Stimulated activated CD8-positive, alpha-beta memory T cell treated with anti-CD3 and anti-CD28 coated beads, Interleukin-4, amount 100 ng/mL, for 1 hour (primary cell): ENCODE results near the gene KRT7.
"Not testable (repeated sequence)": the region's sequence is repeated elsewhere in the genome, so short reads cannot be mapped to it uniquely, and the experiment has no call there.

Experiments used
- DNase-seq, 2 donors: peaks; one replicate each; pipeline ENCODE4 v3.0.0-alpha.2; 2020; ENCODE audit warnings: low read depth in 2 of 2, low spot score in 1 of 2

KRT7 gene

DNA sequence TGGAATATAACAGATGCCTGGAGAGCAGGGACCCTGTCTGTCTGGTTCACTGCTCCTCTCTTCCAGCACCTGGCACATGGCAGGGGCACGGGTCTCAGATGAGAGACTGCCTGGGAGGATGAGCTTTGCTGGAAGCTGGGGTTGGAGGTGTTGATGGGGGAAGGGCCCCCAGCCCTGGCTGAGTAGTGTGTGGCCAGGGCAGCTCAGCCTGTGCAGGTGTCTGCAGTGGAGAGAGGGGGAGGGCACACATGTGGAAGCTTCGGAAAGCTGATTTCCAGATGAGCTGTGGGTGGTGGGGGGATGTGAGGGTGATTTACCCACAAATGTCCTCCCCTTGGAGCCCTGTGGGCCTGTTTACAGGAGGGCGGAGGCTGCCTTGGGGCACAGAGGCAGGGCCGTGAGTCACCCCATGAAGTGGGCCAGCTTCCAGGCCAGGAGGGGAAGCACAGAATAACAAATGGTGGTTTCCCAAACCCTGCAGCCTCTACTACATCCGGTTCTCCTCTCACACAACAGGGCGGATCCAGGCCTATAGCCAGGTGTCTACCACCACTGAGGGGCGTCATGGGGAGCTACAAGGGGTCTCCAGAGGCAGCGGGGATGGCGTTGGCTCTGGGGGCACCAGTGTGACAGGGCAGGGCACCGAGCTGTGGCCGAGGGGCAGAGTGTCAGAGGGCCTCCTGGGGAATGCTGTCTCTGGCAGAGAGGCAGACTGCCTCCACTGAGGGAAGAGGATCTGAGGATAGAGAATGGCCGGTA, 11.0 kb downstream of the KRT7 start:
- peak in 1 of 2 donors; percentile 42 for DNase-seq

DNA sequence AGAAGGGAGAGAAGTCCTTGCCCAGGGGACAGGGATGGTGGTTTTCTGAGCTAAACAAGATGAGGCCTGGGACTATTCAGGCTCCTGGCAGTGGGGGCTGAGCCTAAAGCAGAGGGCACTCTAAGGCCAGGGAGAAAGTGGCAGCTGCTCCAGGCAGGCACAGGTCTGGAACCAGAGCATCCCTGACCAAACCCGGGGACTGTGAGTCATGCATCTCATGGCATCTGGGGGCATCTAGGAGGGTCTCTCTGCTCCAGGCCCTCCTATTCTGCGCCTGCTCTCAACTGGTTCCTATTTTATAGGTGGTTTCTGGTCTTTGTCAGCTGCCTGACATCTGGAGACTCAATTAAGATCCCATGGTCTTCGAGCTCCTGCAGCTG, 11.6 kb downstream of the KRT7 start:
- DNase-seq: no peak

DNA sequence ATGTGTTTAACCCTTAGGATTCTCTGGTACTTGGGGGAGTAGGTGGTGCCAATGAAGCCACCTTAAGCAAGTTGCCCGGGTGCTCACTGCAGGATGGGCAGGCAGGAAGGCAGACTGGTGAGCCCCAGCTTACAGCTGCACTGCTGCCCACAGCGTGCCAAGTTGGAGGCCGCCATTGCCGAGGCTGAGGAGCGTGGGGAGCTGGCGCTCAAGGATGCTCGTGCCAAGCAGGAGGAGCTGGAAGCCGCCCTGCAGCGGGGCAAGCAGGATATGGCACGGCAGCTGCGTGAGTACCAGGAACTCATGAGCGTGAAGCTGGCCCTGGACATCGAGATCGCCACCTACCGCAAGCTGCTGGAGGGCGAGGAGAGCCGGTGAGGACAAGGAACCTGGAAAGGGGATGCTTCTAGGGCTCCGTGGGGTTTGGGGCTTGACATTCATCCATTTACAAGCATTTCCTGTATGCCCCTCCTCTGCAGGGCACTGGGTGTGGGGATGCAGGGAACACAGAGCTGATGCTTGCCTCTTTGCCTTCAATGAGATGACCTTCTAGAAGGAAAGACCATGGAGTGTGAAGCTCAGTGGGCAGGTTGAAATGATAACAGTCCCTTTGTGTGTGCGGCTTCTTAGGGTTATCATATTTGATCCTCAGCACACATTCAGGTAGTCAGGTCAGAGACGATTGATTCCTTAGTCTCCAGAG, 12.4 kb downstream of the KRT7 start:
- no peak for DNase-seq

DNA sequence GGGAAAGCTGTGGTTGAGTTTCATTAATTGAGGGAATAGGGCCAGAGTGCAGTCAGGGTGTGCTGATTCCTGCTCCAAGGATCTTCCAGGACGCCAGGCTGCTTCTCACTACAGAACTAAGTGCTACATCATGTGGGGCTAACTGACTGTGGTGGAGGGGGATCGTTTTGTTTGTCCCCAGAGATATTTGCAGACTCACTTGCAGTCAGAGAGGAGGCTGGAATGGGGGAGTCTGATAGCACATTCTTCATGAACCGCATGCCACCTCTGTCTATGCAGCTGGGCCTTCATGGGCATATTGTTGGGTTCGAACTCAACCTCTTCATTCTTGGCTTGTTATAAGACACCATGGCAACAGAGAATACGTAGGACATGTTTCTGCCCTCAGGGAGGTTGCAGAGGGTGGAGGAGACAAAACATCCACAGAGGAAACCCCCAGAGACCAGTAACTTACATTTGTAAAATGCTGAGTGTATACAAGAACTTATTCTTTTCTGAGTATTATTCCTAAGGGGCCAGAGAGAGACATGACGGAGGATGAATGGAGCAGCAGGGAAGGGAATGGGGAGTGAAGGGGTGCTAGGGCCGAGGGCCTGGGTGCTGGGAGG, 13.0 kb downstream of the KRT7 start:
- DNase-seq: no peak

DNA sequence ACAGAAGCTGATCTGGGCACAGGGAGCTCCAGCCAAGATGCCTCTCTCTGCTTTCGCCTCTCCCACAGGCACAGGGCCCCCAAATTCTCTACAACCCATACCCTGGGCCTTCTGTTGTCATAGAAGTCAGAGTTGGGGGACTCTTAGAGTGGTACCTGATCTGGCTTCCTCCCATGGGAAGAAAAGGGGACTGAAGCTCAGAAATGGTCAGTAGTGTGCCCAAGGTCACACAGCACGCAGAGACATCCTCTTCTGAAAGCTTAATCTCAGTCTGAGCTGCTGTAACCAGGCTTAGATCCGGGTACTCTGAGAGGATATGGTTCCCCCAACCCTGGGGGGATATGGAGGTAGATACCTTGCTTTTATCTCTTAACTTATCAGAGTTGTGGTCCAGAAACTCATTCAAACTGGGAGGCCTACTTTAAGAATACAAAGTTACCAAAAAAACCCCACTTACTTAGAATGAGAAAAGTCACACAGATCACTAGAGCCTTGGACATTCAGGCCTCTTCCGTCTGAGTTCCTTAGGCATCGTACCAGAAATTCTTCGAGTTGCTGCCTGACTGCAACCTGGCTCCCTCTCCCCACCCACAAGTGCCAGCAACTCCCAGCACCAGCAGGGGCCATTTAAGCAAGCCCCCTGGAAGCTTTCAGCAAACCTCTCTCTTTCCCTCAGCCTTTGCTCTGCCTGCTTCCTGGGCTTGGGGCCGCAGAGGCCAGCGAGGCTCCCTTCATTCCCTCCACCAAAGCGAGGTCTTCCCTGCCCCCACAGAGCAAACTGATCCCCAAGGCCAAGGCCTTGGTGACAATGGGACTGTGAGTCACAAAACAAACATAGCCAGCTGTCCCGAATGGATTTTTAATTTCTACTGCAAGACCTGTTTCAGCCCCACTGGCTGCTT, 13.9 kb downstream of the KRT7 start:
- no peak for DNase-seq

DNA sequence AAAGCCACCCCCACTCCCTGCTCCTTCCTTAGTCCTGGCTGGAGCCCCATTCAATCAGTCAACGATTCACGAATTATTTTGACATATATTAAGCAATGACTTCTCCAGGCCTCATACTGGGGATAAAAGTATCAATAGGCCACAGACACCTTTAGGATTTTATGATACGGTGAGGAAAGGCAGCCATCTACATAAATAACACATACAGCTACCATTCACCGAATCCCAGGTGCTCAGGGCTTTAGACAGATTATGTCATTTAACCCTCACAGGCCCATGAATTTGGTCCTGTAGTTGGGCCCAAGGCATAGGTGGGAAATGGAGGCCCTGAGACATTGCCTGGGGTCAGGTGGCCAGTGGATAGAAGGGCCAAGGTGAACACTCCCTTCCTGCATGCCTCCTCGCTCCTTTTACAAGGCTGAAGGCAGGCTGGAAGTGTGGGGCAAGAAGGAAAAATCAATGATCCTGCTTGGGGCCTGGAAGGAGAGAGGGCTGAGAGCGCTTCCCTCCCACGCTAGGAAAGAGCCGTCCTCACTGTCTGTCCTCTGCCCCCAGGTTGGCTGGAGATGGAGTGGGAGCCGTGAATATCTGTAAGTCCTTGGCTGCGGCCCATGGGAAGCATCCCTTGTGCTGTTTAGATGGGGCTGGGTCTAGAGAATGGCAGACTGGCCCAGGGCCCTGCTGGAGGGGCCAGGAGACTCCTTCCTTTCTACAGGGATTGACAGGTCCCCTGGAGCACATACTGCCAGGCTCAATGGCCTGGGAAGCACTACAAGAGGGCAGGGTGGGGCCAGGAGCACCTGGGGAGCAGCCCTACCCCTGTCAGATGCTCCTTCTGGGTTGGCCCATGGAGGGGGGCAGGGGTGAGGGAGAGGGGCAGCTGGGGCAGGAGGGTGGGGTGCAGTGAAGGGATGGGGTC, 14.8 kb downstream of the KRT7 start:
- no peak for DNase-seq

DNA sequence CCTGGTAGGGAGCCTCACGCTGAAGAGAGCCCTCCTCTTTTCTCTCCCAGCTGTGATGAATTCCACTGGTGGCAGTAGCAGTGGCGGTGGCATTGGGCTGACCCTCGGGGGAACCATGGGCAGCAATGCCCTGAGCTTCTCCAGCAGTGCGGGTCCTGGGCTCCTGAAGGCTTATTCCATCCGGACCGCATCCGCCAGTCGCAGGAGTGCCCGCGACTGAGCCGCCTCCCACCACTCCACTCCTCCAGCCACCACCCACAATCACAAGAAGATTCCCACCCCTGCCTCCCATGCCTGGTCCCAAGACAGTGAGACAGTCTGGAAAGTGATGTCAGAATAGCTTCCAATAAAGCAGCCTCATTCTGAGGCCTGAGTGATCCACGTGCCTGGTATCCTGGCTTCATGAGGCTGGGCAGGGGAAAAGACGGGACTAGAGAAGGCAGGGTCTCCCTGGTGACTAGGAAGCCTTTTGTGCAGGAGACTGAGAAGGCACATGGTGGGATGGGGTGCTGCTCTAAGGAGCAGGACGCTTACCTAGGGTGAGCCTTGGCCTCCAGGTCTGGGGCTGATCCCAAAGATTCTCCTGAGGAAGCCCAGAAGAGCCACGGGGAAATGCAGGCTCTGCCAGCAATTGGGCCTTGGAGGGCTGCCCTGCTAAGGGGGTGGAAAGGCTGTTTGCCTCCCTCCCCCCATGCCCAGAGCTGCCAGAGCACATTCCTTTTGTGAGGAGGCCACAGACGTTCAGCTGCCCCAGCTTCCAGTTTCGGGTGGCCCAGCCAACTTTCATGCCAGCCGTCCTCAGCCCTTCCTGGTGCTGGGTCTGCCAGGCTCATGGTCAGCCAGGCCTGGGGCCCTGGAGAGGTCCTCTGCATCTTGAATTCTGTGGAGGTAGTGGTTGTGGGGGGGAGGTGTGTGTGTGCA, 15.8 kb downstream of the KRT7 start:
- no peak for DNase-seq

DNA sequence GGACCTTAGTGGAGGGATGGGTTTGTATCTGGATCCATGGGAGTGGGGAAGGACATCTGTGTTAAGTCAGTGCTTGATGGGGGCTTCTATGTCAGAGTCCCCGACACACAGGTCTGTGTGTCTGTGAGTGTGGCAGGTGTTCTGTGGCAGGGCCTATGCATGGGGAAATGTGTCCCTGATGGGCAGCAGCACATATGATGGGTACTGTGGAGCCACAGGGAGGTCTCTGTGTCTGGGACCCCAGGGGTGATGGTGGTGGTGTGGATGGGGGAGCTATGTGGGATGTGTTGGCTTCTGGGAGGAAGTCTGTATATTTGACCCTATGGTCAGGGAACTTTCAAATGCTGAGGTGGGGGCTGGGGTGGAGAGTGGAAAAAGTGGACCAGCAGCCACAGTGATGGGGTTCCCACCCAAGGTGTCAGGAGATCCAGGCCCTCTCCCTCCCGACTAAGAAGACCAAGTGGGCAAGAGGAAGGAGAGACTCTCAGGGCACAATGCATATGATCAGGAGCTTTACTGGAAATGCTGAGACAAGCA, 16.5 kb downstream of the KRT7 start:
- no peak for DNase-seq

DNA sequence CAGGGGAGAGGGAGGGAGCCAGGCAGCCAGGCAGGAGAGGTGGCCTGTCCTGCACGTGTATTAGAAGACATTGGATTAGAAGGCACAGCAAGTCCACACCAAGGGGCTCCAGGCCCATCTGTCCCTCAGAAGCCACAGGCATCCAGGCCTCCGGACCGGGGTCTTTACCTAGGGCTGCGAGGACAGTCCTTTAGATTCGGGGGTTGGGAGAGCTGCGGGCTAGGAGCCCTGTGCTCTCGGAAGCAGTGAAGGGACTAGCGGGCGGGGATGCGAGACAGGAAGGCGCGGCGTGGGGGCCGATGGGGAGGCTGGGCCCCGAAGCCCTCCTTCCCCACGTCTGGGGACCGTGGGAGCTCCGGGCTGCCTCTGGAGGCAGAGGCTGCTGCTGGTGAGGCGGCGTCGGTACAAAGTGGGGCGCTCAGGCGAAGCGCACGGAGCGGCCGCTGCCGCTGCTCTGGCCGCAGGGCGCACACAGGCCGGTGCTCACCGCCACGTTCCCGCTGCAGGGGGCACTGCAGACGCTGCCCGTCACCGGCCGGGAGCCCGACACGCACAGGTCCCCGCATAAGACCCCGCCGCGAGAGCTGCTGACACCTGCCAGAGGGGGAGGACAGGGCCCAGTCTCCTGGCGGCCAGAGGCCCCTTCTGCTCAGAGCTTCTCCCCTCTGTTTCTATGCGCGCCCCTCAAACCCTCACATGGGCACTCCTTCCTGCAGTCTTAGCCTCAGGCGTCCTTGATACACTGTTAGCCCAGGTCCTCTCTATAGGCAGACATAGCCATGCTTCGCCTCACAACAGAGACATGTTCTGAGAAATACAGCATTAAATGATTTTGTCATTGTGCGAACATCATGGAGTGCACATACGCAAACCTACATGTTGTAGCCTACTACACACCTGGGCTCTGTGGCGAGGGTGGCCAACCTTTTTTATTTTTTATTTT, 17.3 kb downstream of the KRT7 start:
- no peak for DNase-seq

DNA sequence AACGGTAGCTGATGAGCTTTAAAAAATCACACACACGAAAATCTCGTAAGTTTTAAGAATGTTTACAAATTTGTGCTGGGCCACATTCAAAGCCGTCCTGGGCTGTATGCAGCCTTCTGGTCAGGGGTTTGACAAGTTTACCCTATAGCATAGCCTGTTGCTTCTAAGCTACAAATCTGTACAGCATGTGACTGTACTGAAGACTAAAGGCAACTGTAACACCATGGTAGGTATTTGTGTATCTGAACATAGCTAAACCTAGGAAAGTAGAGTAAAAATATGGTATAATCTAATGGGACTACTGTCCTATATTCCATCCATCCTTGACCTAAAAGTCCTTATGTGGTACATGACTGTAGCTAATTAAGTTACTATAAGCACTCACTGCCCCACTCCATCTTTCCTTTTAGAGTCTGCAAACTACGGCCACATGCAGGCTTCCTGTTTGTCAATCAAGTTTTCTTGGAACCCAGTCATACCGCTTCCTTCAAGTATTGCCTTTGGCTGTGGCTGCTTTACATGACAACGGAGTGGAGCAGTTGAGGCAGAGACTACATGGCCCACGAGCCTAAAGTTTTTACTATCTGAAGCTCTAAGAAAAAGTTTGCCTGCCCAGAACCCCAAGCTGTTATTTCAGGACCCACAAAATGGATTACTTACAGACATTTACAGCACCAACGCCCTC, 18.5 kb downstream of the KRT7 start:
- DNase-seq: no peak

DNA sequence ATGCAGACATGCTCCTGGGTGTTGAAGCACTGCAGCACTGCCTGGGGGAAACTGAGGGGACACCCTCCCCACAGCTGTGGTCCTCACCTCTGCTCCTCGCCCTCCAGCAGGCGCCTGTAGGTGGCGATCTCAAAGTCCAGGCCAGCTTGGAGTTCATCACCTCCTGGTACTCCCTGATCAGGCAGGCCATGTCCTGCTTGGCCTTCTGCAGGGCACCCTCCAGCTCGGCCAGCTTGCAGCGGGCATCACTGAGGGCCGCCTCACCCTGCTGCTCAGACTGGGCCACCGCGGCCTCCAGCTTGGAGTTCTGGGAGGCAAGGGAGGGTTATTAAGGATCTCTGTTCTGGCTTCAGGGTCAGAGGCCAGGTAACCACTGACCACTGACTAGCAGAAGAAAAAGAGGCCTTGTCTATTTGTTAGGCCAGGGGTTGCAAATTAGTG, 19.2 kb downstream of the KRT7 start:
- DNase-seq: not testable (repeated sequence)

DNA sequence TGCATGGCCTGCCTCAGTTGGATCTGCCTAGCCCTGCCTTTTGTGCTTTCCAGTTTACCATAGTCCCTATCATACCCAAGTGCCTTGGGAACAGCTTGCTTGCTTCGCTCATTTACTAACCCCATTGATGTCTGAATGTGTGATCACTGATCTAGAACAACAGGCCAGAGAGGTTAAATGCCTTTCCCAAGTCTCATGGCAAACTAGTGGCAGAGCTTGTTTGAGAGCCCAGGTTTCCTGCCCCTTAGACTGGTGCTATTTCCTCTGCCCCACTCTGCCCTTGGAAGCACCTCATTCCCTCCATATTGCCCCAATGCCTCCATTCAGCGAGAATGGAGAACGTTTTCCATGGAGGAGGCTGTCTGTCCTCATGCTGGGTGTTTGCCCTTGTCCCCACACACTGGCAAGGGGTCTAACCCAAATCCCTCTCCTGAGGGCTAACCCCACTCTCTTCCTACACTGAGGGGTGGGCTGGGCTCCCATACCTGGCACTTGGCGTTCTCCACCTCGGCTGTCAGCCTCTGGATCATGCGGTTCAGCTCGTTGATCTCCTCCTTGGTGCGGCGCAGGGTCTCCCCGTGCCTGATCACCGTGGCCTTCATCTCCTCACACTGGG, 19.8 kb downstream of the KRT7 start:
- DNase-seq: no peak

DNA sequence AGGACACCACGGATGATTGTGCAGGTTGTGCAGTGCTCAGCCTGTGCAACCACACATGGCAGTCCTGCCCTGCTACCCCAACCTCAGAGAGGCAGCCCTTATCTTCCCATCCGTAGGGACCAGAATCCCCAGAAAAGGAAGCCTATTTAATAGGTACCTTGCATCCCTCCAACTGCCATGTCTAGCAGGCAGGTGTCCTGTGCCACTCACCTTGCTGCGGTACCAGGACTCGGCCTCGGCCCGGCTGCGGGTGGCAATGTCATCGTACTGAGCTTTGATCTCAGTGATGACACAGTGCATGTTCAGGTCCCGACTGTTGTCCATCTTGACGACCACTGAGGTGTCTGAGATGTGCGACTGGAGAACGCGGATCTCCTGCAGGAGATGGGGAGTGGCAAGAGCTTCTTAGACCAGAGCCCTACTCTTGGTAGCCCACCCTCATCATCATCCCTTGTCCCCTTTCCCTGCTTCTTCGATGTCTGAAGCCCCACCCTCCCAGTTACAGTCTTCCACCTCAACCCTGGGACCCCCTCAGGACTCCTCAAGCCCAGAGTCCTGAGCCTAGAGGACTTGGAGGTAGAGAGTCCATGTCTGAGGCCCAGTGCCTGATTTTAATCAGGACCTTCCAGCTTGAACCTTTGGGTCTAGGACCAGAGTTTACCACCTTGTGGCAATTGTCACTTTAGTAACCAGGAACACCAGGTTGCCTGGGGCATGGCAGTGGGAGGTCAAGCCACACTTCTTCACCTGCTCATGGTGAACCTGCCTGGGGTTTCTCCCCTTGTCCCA, 20.5 kb downstream of the KRT7 start:
- no peak for DNase-seq

DNA sequence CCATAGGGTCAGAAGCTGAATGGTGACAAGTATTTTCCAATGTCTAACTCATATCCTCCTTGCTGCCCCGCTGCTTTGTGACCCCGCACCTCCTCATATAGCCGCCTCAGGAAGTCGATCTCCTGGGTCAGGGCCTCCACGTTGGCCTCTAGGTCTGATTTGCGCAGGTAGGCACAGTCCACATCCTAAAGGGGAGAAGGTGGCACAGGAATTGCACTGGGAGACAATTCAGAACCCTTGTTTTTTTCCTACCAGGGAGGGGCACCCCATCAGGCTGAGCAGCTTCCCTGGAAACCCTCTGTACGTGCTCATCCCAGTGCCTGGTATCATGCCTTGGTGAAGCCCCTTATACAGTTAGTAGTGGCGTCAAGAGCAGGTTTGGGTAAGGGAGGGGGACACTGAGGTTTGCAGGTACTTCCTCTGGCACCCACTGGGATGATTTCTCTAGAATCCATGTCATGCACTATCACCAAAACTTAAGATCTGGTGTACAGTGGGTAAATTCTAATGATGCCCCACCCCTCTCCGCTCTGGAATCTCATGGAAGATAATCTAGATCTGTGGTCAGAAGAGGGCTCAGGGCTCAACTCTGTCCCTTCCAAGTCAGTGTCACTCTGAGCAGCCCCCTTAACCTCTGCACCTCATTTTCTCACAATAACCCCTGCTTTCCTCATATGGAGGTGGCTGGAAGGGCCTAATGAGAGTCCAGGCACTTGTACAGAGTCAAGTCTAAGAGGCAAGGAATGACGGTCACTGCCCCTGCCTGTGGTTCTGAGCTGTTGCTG, 21.3 kb downstream of the KRT7 start:
- no peak for DNase-seq
